Umbilical cord (tissue), 2 donors: ENCODE data around the gene DDI1. TPM values are rescaled to one million over a fixed set of nuclear protein-coding genes. Genes with fewer than 3 reads are reported as not detected.

Experiments
- DNase-seq: peaks from one replicate; pipeline ENCODE4 v3.0.0-alpha.2; 2015; ENCODE audit warnings: low spot score
- total RNA-seq: library from RNA; depleted of rRNA; stranded (reverse); fragments of >200 nt; gene quantifications from one replicate; pipeline ENCODE4 v1.2.3, GENCODE V29; 2014; ENCODE audit warnings: low replicate concordance; ENCODE audit not compliant: insufficient read depth

DDI1 gene
- 0.72 TPM for total RNA-seq

- DNase-seq, result no peak
Observed at GRCh38 chr11:104036588-104036987, at the start of gene DDI1. TSS of gene DDI1 (plus strand) at chr11:104036640. CDS start at chr11:104036823, 183 bp downstream.

- no peak for DNase-seq
Observed at GRCh38 chr11:103987629-103988594, 48.5 kb upstream of the DDI1 start.

DNA sequence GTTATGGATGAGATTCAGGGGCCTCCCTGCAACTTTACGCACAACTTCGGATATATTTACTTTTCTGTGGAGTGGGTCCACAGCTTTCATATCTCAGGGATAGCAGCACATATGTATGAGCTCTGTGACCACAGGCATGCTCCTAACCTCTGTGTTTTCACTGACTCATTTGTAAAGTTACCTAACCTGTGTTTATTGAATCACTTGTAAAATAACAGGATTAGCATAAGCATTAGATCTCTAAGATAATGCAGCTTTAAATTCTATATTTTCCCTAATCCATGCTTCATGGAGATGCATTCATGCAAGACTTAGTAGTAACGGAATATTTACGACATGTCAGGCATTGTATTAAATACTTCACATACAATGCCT, 47.9 kb upstream of the DDI1 start:
- no peak for DNase-seq

- DNase-seq, result no peak
Observed at GRCh38 chr11:103993507-103993906, 42.9 kb upstream of the DDI1 start.

GRCh38 chr11:103994094-103994493, 42.3 kb upstream of the DDI1 start:
- DNase-seq, result no peak

DNA sequence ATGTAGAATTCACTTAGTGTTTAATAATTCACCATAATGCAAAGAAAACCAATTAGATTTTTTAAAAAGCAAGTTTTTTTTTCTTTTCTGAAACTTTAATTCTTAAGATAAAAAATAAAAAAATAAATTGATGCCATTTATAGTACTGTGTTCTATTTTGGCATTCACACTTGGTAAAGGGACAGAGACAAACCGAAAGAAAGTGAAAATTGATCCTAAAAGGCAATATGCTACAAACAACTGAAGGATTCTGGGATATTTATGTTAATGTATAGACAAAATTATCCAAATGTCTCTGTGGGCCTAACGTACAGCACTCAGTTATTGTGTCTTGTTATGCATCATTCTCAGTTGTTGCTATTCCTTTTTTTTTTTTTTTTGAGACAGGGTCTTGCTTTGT, 41.9 kb upstream of the DDI1 start:
- DNase-seq, result no peak

GRCh38 chr11:103995896-103996295, 40.5 kb upstream of the DDI1 start:
- DNase-seq, result no peak

- no peak for DNase-seq
Observed at GRCh38 chr11:103997082-103997481, 39.4 kb upstream of the DDI1 start.

DNA sequence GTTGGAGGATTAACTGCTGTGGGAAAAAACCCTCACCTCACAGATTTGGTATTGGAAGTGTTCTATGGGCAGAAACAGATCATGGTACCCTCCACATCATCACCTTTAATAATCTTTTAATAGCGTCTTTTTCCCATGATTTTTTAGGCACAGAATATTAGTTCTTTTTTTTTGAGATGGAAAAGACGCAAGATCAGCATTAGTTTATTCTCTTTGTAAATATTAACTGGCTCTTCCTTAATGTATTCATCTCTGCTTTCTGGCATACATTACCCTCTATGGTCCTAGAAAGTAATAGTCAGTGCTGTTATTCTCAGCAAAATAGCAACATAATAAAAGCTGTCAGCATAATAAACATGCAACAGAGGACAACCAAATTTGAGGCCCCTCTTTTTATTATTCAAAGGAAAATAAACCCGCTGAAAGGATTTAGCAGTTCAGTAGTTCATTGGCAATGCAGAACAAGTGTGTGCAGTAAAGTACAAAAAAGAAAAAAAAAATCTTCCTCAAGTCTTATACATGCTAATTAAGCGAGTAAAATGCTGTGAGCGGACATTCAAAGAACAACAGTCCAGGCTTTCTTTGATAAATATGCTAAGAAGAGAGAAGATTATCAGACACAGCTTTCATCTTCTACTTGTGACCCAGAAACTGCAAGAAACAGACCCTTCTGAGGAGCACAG, 37.5 kb upstream of the DDI1 start:
- DNase-seq, result no peak

DNA sequence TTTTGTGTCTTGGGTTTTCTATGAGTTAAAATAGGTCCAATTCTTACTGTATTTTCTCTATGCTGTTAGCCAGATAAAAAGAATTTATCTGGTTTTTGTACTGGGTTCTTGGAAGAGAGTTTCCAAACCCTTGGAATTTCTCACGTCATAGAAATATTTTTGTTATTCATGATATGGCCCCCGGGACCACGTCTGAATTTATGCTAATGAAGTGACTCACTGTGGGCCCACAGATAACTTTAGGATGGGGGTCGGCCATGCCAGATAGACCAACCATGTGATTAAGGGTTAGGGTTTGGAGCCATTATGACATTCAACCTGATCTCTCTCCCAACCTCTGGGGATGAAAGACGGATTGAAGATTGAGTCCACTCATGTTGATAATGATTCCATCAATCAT, 35.6 kb upstream of the DDI1 start:
- DNase-seq, result peak; percentile 11

- DNase-seq, result no peak
Observed at GRCh38 chr11:104001561-104002056, 34.8 kb upstream of the DDI1 start.

DNA sequence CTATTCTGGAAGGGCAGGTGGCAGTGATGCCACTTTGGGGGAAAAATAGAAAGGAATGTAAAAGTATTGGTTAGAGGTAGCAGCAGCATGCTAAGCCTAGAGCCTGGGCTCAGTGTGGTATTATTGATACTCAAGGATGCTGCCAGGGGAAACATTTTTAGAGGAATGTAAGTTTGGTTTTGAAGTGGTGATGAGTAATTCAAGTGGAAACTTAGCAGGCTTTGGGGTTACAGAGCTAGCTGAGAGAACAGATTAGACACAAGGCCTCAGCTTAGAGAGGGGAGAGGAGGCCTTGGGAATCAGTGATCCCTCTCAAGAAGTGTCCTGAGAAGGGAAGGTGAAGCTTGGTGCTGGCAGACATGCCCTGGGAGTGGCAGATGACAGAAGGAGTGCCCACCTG, 32.9 kb upstream of the DDI1 start:
- DNase-seq, result peak; percentile 34

GRCh38 chr11:104005234-104005855, 31.1 kb upstream of the DDI1 start:
- no peak for DNase-seq

DNA sequence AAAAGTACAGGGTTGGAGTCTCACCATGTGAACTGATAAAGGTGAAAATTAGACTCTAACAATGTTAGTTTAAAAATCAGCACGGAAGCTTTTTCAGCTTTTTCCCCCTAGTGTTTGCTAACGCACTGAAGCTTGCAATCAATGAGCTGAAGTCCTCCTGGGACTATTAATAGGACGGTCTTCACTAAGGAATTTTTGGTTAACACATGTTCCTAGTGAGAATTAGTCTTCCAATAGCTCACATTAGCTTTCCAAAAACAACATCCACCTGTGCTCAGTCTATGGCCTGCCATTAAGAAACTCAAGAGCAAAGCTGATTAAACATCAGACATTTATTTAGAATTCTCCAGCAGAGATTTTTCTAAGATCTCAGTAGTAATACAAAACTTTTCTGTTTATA, 26.7 kb upstream of the DDI1 start:
- DNase-seq, result no peak

DNA sequence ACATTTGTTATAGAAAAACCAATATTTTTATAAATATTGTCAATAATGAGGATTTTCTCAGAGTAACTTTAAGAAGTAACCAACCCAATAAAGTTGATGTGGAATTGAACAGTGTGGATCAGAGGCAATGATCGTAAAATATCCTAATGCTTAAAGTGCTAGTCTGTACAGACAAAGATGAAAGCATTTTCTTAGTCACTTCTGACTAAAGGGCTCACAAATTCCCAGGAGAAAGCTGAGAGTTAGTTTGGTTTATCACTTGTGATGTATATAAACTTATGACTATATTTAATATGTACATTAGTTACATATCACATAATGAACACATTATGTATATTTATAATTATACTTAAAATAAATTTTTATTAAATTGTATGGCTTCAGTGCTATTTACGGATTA, 25.4 kb upstream of the DDI1 start:
- DNase-seq, result peak; percentile 3

DNA sequence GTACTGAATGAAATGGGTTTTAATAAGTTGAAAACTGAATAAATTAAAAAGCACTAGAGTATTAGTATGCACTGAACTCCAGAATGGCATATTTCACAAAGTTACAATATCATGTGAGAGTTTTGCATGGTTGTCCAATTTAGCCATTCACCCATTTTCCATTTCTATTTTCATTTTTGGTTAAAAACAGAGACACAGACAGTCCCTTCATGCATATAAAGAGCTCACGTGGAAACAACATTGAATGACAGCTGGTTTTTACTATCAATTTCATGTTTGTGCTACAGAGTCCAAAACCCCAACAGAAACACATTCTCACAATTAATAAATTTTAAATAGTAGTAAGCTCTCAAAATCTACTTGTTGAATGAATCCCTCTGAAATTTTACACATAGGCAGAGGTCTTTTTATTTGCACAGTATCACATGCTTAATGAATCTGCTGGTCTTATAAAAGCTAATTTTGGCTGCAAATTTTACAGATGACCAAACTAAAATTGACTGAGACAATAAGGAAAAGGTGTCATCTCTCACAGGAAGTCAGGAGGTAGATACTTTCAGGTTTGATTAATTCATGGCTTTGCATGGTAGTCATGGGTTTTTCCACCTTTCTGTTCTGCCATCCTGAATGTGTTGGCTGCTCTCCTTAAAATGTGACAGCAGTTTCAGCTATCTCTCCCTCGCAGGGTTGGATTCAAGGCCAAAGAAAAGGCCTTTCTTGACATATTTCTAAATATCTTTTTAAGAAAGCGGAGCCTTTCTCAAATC, 20.6 kb upstream of the DDI1 start:
- no peak for DNase-seq

DNA sequence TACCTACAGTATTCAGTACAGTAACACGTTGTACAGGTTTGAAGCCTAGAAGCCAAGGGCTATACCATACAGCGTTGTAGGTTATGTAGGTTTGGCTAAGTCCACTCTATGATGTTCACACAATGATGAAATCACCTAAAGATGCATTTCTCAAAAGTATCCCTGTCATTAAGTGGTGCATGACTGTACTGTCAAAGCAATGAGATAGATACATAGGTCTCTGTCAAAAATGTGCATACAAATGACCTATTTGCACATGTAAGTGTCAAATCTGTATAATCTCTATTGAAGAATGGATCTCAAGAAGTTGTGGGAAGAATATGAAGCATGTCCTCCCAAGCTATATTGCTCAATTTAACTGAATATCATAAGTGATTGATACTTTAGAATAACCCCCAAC, 11.9 kb upstream of the DDI1 start:
- no peak for DNase-seq

- DNase-seq, result no peak
Observed at GRCh38 chr11:104028476-104029263, 7.8 kb upstream of the DDI1 start.

DNA sequence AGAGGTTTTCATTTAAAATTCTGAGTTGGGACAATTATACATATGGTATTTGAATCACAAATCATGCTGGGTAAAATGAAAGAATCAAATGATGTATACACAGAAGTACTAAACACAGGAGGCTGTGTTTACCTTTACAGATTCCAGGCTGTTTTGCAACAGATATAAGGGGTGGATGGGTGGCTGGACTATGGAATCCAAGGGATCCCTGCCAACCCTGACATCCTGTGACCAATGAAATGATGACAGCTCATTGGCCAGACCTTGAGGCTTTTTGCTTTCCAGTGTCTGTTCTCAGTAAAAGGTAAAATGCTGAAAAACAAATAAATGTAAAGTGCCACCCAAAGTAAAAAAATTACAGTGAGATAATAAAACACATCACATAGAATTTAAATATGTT, 3.3 kb upstream of the DDI1 start:
- DNase-seq, result no peak

- no peak for DNase-seq
Observed at GRCh38 chr11:104033561-104033960, 2.9 kb upstream of the DDI1 start.

DNA sequence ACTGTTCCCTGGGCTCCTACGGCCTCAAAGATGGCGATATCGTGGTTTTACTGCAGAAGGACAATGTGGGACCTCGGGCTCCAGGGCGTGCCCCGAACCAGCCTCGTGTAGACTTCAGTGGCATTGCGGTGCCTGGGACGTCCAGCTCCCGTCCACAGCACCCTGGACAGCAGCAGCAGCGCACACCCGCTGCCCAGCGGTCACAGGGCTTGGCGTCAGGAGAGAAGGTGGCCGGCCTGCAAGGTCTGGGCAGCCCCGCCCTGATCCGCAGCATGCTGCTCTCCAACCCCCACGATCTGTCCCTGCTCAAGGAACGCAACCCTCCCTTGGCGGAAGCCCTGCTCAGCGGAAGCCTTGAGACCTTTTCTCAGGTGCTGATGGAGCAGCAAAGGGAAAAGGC, 555 bp downstream of the DDI1 start:
- no peak for DNase-seq
